ENCODE data around the gene TTC4.

Gene TTC4

DNA sequence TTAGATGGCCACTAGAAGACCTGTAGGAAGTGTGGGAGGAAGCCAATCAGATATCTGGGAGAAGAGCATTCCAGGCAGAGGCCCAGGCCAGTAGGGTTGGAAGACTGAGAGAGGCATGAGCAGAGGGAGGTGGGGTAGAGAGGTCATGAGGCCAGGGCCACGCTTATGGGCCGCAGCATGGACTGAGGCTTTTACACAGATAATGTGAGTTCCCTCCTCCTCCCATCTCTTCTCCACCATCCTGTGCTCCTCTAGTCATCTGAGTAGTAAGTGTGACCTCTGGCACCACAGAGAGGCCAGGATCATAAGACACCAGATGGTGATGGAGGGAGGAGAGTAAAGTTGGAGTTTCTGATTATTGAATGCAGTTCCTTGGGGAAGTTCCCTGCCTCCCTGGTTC is 68.4 kb downstream of the TTC4 start:
- TF ChIP-seq, protein P1, sequence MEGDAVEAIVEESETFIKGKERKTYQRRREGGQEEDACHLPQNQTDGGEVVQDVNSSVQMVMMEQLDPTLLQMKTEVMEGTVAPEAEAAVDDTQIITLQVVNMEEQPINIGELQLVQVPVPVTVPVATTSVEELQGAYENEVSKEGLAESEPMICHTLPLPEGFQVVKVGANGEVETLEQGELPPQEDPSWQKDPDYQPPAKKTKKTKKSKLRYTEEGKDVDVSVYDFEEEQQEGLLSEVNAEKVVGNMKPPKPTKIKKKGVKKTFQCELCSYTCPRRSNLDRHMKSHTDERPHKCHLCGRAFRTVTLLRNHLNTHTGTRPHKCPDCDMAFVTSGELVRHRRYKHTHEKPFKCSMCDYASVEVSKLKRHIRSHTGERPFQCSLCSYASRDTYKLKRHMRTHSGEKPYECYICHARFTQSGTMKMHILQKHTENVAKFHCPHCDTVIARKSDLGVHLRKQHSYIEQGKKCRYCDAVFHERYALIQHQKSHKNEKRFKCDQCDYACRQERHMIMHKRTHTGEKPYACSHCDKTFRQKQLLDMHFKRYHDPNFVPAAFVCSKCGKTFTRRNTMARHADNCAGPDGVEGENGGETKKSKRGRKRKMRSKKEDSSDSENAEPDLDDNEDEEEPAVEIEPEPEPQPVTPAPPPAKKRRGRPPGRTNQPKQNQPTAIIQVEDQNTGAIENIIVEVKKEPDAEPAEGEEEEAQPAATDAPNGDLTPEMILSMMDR (IDR thresholded peaks at IDR 0.05; ENCODE audit: low read depth, low read length), result no peak
- no peak for DNase-seq (ENCODE audit: low read depth in 2 of 2)
- H3K4me3 ChIP-seq (replicated peaks in 1 of 2; ENCODE audit: low read depth in 2 of 2, low read length in 2 of 2), result no peak overlapping the region

DNA sequence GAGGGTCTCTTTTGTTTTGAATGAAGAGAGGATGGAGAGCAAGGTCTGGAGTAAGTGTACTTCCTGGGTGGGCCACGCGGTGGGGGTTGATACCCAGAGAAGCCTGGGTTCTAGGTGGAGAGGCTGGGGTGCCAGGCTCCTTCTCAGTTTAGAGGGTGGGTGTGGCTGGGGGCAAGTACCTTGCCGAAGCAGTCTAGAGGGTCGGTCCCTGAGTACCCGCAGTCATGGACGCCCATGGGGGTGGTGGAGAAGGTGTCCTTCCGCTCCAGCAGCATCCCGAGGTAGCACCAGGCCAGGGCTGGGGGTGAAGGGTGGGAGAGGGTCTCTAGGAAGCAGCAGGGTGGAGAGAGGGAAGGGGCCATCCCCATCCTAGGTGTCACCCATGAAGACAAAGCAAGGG is 71.1 kb downstream of the TTC4 start:
- TF ChIP-seq, protein P1 (IDR thresholded peaks at IDR 0.05; ENCODE audit: low read depth, low read length), result no peak
- H3K4me3 ChIP-seq (replicated peaks in 1 of 2; ENCODE audit: low read depth in 2 of 2, low read length in 2 of 2), result no peak overlapping the region
- DNase-seq (ENCODE audit: low read depth in 2 of 2), result no peak

- no peak overlapping the region for H3K4me3 ChIP-seq (replicated peaks in 1 of 2; ENCODE audit: low read depth in 2 of 2, low read length in 2 of 2)
- TF ChIP-seq, protein P1 (IDR thresholded peaks at IDR 0.05; ENCODE audit: low read depth, low read length), result no peak
- DNase-seq (ENCODE audit: low read depth in 2 of 2), result no peak
These were observed 71.9 kb downstream of the TTC4 start for GRCh38 chr1:54787604-54788003.

- no peak for DNase-seq (ENCODE audit: low read depth in 2 of 2)
- TF ChIP-seq, protein P1 (IDR thresholded peaks at IDR 0.05; ENCODE audit: low read depth, low read length), result no peak
- H3K4me3 ChIP-seq (replicated peaks in 1 of 2; ENCODE audit: low read depth in 2 of 2, low read length in 2 of 2), result no peak overlapping the region
These were observed 72.8 kb downstream of the TTC4 start for GRCh38 chr1:54788459-54788858.

DNA sequence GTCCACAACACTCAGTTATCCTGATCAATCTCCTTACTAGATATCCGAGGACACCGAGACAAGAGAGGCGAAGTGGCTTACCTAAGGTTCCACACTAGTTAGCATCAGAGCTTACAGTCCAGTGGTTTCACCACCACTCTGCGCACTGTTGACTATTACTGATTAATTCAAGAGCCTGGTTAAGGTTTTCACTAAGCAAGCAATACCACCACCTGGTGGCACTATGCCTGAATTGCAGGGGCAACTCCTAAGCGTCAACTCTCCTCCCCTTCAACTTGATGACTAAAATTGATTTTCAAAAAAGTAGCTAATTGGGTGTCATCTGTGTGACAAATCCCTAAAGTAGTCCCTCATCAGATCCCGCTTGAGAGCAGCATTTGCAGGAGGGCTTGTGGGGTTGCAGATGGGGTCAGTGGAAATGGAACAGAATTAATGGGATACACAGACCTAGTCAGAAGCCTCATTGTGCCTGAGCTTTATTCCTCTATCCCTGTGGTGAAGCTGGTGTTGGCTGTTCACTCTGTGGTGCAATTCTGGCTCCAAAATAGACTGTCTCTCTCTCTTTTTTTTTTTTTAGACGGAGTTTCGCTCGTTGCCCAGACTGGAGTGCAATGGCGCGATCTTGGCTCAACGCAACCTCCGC is 76.3 kb downstream of the TTC4 start:
- TF ChIP-seq, protein P1 (IDR thresholded peaks at IDR 0.05; ENCODE audit: low read depth, low read length), result peak; percentile 80
- peak; percentile 17 to 68 for DNase-seq (ENCODE audit: low read depth in 2 of 2)
- no peak overlapping the region for H3K4me3 ChIP-seq (replicated peaks in 1 of 2; ENCODE audit: low read depth in 2 of 2, low read length in 2 of 2)

Measured in cardiac fibroblast (primary cell).